NCI-H2107 (cell line): ENCODE measurements around the gene PPFIA4.

ENCODE experiments used
- DNase-seq: peaks from one replicate; lab custom pipeline; 2025; lab: John Stamatoyannopoulos, UW

Gene PPFIA4

GRCh38 chr1:203057911-203058675 lies 31.8 kb downstream of the PPFIA4 start:
- DNase-seq = no peak

GRCh38 chr1:203058676-203058935 lies 32.3 kb downstream of the PPFIA4 start:
- DNase-seq = no peak

- no peak for DNase-seq
Measured at GRCh38 chr1:203059485-203059884, 33.2 kb downstream of the PPFIA4 start.

GRCh38 chr1:203060115-203060514 lies 33.8 kb downstream of the PPFIA4 start:
- no peak for DNase-seq

GRCh38 chr1:203063287-203063686 lies 37.0 kb downstream of the PPFIA4 start:
- no peak for DNase-seq

DNA sequence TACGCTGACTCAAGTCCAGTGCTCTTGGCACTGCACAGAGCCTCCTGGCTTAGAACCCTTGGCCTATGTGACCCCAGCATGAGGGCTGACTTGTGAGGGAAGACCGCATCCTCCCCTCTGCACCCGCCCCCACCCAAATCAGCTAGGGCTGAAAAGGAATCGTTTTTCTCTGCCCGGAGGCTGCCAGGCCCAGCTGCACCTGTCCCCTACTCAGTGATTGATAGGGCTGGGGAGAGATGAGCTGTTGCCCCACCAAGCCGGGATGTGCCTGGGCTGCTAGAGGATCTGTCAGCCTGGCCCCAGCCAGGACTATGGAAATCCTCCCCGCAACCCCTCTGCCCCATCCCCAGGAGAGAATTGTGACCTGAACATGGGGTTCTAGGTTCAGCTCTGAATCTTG lies 38.9 kb downstream of the PPFIA4 start:
- no peak for DNase-seq

GRCh38 chr1:203065986-203066385 lies 39.7 kb downstream of the PPFIA4 start:
- DNase-seq = no peak

DNA sequence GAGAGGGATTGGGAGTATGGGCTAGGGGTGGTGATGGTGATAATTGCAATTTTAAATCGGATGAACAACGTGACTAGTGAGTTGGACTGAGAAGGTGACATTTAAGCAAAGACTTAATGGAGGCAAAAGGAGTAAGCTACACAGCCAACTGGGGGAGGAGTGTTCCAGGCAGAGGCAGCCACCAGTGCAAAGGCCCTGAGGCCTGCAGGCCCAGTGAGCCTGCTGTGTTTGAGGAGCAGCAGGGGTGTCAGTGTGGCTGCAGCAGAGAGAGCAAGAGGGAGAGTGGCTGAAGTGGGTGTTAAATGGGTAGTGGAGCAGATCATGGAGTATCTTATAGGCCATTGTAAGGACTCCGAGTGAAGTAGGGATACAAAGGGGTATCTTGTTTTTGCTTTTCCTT lies 40.7 kb downstream of the PPFIA4 start:
- DNase-seq = no peak

DNA sequence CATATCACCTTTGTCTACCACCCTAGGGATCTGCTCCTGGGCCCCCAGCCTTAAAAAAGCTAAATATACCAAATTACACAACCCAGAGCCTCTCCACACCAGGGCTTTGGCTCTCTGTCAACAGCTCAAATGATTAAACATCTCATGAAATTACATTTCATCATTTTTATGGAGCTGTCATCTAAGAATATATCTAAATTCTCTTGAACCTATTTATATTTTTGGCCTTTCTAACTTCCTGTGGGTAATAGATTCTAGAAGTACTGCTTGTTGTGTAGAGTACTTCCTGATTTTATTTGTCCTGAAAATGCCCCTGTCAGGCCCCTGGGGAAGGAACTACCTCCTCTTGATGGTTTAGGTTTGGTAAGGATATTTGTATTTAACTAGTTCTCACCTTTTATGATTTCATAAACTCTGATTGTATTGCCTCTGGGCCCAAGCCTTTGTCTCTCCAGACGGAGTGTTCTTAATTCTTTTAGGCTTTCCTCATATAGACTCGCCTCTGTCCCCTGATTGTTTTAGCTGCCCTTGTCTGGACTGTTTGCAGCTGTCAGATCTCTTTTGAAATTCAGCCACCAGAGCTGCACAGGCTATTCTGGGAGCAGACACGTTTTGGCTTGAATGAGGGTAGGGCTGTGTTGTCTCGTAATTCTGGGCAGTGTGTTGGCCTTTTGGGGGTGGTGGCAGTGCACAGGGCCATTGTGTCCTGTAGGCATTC lies 42.9 kb downstream of the PPFIA4 start:
- DNase-seq = no peak

- no peak for DNase-seq
Measured at GRCh38 chr1:203072002-203072602, 45.8 kb downstream of the PPFIA4 start.

DNA sequence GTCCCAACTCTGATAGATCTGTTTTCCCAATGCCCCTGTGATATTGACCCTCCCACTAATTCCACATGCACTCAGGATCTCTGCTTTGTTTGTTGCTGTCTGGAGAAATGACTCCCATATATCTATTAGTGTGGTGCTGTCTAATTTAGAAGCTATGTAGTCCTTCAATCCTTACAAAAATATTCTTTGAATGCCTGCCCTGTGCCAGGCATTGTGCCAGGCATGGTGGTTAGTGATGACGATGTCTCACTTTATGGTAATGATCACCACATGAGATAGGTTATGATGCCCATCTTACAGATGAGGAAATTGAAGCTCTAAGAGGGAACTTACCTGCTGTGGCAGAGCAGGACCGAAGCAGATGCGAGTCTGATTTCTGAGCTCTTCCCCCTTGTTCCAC lies 46.6 kb downstream of the PPFIA4 start:
- DNase-seq = no peak

- DNase-seq = no peak
Measured at GRCh38 chr1:203073469-203073868, 47.2 kb downstream of the PPFIA4 start.

DNA sequence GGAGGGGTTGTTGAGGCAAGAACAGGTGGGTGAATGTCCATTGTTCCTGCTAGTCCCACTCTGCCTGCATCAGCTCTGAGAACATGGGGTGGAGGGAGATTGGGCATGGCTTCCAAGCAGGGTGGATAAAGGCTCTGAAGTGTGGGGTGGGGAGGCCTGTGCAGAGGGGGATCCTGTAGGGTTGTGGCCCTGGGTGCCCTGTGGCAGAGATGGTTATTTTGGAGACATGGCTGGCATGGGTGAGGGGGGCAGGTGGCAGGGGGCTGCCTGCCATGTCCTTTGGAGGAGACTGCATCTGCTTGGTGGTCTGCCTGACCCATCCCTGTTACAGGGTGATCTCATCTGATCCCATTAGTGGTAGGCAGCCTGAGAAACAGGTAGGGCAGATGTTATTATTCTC lies 48.3 kb downstream of the PPFIA4 start:
- DNase-seq = no peak

- no peak for DNase-seq
Measured at GRCh38 chr1:203075236-203076030, 49.1 kb downstream of the PPFIA4 start.

DNA sequence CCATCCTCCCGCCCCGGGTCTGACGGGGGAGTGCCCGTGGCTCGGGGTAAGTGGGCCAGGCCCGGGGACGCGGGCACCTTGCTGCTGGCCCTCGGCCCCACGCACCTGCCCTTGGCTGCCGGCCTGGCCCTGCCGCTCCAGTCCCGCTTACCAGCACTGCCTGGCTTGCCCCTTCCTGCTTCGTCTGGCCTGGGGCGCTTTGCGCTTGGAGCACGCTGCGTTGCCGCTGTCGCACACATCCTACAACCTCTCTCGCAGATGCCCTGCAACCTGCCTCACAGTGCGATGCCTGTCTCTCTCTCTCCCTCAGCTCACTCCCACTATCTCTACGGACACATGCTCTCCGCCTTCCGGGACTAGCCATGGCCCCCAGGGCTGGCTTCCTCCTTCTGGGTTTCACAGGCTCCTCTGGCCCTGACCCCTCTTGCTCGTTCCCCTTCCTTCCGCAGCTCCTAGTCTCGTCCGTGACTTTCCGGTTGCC lies 49.8 kb downstream of the PPFIA4 start:
- no peak for DNase-seq

- DNase-seq = no peak
Measured at GRCh38 chr1:203077367-203077766, 51.1 kb downstream of the PPFIA4 start.

- DNase-seq = no peak
Measured at GRCh38 chr1:203077956-203078355, 51.7 kb downstream of the PPFIA4 start.

GRCh38 chr1:203078478-203078877 lies 52.2 kb downstream of the PPFIA4 start:
- DNase-seq = no peak

- no peak for DNase-seq
Measured at GRCh38 chr1:203080456-203080855, 54.2 kb downstream of the PPFIA4 start.

DNA sequence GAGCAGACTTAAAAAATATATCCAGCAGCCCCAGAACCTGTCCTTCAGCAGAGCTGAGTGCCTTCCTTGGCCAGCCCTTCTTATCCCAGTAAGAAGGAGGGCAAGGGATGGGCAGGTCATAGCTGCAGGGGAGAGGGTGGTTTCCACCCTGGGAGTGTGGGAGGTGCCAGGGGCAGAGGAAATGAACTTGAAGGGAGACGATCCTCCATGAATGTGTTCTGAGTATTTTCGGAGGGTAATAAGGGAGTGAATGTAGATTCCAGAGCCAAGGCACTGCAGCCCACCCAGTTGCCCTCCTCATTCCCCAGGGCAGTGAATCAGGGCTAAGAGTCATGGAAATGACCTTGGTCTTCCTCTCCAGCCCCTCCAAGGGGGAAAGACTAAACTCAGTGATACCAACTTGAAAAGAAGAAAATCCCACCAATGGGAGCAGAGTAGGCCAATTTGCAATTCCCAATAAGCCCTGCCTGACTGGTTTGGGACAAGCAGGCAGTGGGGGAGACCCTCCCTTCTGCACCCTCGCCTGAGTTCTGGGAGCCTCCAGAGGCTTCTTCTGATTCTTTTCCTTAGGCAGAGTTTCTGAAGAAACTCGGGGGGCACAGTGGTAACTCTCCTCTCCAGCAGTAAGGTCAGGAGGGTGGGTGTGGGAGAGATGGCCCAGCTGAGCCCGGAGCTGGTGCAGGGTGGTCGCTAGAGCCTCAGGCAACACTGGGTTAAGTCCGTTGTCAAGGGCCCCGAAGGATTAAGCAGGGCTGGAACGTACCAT lies 55.4 kb downstream of the PPFIA4 start:
- no peak for DNase-seq

GRCh38 chr1:203082231-203082505 lies 55.9 kb downstream of the PPFIA4 start:
- no peak for DNase-seq
